A673 (cell line): ENCODE data around the gene GNG4. TPM values are rescaled to one million over a fixed set of nuclear protein-coding genes. Genes with fewer than 3 reads are reported as not detected.

Experiments used
- BruUV-seq: library from RNA; stranded (reverse); fragments of 400-500 nt; replicated peaks from 2 replicates; lab custom pipeline; 2021; lab: Mats Ljungman, UMichigan
- CTCF ChIA-PET: fragments of 300-600 bp; sonication (Branson Sonifier 250); formaldehyde crosslinking; loops from one replicate; lab custom pipeline; 2022; ENCODE audit warnings: antibody characterized with exemption; lab: Charles Lee
- POLR2A ChIA-PET: fragments of 300-600 bp; sonication (Branson Sonifier 250); formaldehyde crosslinking; loops from one replicate; lab custom pipeline; 2022; ENCODE audit warnings: antibody characterized with exemption; ENCODE audit not compliant: low non-redundant PET; lab: Charles Lee
- DNase-seq: peaks from one replicate; pipeline ENCODE4 v3.0.0-alpha.2; 2015; ENCODE audit warnings: low spot score
- H3K27ac ChIP-seq: fragments of 200-600 bp; sonication (generic); 2 replicates; pipeline ENCODE4 v1.5.1; 2016; ENCODE audit warnings: mixed run types, low read depth, mild to moderate bottlenecking, mixed read lengths, antibody characterized with exemption, low read length; ENCODE audit not compliant: poor library complexity, severe bottlenecking
- H3K27me3 ChIP-seq: fragments of 200-600 bp; sonication (generic); replicated peaks from 2 replicates; pipeline ENCODE4 v1.6.1; 2017; ENCODE audit warnings: mixed run types, low read depth, mild to moderate bottlenecking, mixed read lengths, antibody characterized with exemption, low read length; ENCODE audit not compliant: insufficient read depth, poor library complexity
- H3K36me3 ChIP-seq: fragments of 200-600 bp; sonication (generic); 2 replicates; pipeline ENCODE4 v1.6.1; 2016; ENCODE audit warnings: mixed run types, mild to moderate bottlenecking, mixed read lengths, antibody characterized with exemption, low read length; ENCODE audit not compliant: insufficient read depth, poor library complexity, severe bottlenecking
- H3K4me1 ChIP-seq: fragments of 200-600 bp; sonication (generic); 2 replicates; pipeline ENCODE4 v1.6.1; 2017; ENCODE audit warnings: mixed run types, mild to moderate bottlenecking, mixed read lengths, antibody characterized with exemption, low read length; ENCODE audit not compliant: insufficient read depth, poor library complexity, severe bottlenecking
- H3K4me3 ChIP-seq: fragments of 200-600 bp; sonication (generic); 2 replicates; pipeline ENCODE4 v1.5.1; 2016; ENCODE audit warnings: low read depth, mixed run types, mild to moderate bottlenecking, mixed read lengths, low read length; ENCODE audit not compliant: poor library complexity, severe bottlenecking
- H3K9me3 ChIP-seq: fragments of 200-600 bp; sonication (generic); 2 replicates; pipeline ENCODE4 v1.6.1; 2016; ENCODE audit warnings: mixed run types, low read depth, mild to moderate bottlenecking, mixed read lengths, antibody characterized with exemption, low read length; ENCODE audit not compliant: poor library complexity, severe bottlenecking
- EZH2 ChIP-seq: fragments of 200-600 bp; sonication (generic); IDR thresholded peaks from 2 replicates; pipeline ENCODE4 v1.6.1; 2017; ENCODE audit warnings: borderline replicate concordance, low read depth, mild to moderate bottlenecking, mixed read lengths, antibody characterized with exemption, low read length; ENCODE audit not compliant: poor library complexity, severe bottlenecking
- intact Hi-C: fragments of 100-400 bp; cut with micrococcal nuclease; formaldehyde crosslinking; loops from one replicate; pipeline ENCODE4 v1.10.0; 2022; ENCODE audit not compliant: unreplicated experiment
- total RNA-seq: library from RNA; stranded (reverse); gene quantifications from 2 replicates; pipeline ENCODE4 v1.2.3, GENCODE V29; 2021
- TF ChIP-seq, protein P1 (sequence below): fragments of 300-800, 200-600 bp; sonication (generic); conservative IDR thresholded peaks from 2 replicates; pipeline ENCODE4 v1.5.1; 2017; ENCODE audit warnings: low read depth, mild to moderate bottlenecking, antibody characterized with exemption, low read length, moderate library complexity, mixed read lengths

GNG4 gene
- total RNA-seq, 1 experiment from 2014 or later, result 11.0 TPM

DNA sequence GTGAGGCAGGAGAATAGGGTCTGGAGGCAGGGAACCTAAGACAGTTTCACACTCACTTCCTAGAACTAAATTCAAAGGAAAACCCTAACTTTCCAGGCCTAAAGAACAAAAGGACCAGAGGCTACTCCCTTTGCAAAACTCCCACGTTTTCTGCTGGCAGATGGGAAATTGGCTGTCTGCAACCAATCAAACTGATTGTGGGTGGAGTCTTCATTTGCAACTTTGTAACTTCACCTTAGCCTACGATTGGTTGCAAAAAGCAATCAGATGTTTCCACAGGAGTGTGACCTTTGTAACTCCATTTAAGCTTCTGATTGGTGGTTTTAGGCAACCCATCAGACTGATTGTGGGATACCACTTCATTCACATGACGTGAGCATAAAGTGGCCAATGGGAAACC is 19.7 kb upstream of the GNG4 start:
- intact Hi-C loops, result no loop called here
- POLR2A ChIA-PET, result no interaction called here
- Histone ChIP-seq H3K4me1 (no peaks in the 10 kb centered on the region), H3K27ac (no peak overlapping the region), H3K9me3 (peaks cover 9% of the 10 kb centered on the region), H3K36me3 (no peaks in the 10 kb centered on the region), H3K4me3 (no peak overlapping the region), H3K27me3 (no peaks in the 10 kb centered on the region)
- no TSS peak for BruUV-seq
- TF ChIP-seq, protein P1, sequence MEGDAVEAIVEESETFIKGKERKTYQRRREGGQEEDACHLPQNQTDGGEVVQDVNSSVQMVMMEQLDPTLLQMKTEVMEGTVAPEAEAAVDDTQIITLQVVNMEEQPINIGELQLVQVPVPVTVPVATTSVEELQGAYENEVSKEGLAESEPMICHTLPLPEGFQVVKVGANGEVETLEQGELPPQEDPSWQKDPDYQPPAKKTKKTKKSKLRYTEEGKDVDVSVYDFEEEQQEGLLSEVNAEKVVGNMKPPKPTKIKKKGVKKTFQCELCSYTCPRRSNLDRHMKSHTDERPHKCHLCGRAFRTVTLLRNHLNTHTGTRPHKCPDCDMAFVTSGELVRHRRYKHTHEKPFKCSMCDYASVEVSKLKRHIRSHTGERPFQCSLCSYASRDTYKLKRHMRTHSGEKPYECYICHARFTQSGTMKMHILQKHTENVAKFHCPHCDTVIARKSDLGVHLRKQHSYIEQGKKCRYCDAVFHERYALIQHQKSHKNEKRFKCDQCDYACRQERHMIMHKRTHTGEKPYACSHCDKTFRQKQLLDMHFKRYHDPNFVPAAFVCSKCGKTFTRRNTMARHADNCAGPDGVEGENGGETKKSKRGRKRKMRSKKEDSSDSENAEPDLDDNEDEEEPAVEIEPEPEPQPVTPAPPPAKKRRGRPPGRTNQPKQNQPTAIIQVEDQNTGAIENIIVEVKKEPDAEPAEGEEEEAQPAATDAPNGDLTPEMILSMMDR, result no peak
- no peak for TF ChIP-seq EZH2
- DNase-seq, result no peak
- CTCF ChIA-PET, result no interaction called here

DNA sequence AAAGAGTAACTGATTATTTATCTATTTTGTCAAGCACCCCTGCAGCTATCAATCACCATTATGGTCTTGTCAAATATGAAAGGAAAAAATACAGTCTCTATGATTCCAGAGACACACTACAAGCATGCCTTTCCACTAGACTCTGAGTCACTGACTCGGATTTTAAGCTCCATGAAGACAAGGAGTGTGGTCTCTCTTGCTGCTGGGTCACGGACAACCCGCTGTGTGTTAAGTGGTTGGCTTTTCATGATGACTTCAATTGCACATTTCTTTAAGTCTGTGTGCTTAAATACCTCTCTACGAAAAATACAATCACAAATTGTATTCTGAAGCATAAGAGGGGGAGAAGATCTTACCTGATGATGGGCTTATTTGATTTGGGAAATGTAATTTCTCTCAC is 14.0 kb upstream of the GNG4 start:
- ChIA-PET POLR2A (no interaction called here), CTCF (no interaction called here)
- Histone ChIP-seq H3K27ac (no peak overlapping the region), H3K4me1 (no peaks in the 10 kb centered on the region), H3K4me3 (no peak overlapping the region), H3K27me3 (no peaks in the 10 kb centered on the region), H3K9me3 (no peaks in the 10 kb centered on the region), H3K36me3 (no peaks in the 10 kb centered on the region)
- intact Hi-C loops, result no loop called here
- no peak for DNase-seq
- TF ChIP-seq, protein P1, result no peak
- TF ChIP-seq EZH2, result no peak
- no TSS peak for BruUV-seq

DNA sequence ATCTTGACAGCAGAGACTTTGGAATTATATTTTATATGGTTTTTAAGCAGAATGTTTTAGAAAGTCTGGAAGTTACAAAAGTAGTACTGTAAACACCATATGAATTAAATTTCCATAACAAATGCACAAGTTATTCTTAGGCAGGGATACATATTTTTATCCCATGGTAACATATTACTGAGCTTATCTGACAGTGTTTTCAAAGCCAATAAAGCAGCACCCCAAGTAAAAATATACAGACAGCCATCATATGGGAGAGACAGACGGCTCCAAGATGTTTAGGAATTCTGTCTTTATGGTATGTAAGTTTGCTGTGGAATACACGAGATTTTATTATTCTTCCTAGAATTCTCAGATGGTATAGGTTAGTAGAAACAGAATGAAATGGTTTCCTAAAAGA is 12.0 kb upstream of the GNG4 start:
- CTCF ChIA-PET, result no interaction called here
- H3K27me3 ChIP-seq, result no peaks in the 10 kb centered on the region
- TF ChIP-seq, protein P1, result no peak
- no peak for TF ChIP-seq EZH2
- no peaks in the 10 kb centered on the region for H3K4me1 ChIP-seq
- POLR2A ChIA-PET, result no interaction called here
- no peaks in the 10 kb centered on the region for H3K9me3 ChIP-seq
- H3K27ac ChIP-seq, result no peak overlapping the region
- H3K4me3 ChIP-seq, result no peak overlapping the region
- H3K36me3 ChIP-seq, result no peaks in the 10 kb centered on the region
- intact Hi-C loops, result no loop called here
- no TSS peak for BruUV-seq
- DNase-seq, result no peak
